ENCODE data around the gene CRIP2. TPM values are rescaled to one million over a fixed set of nuclear protein-coding genes. Genes with fewer than 3 reads are reported as not detected.

CRIP2 gene
- total and polyA plus RNA-seq, 2 of the 13 experiments (the other 11 are each of a cell fraction or from before 2014, with no cell fraction given), result 31.6 to 37.9 TPM

DNA sequence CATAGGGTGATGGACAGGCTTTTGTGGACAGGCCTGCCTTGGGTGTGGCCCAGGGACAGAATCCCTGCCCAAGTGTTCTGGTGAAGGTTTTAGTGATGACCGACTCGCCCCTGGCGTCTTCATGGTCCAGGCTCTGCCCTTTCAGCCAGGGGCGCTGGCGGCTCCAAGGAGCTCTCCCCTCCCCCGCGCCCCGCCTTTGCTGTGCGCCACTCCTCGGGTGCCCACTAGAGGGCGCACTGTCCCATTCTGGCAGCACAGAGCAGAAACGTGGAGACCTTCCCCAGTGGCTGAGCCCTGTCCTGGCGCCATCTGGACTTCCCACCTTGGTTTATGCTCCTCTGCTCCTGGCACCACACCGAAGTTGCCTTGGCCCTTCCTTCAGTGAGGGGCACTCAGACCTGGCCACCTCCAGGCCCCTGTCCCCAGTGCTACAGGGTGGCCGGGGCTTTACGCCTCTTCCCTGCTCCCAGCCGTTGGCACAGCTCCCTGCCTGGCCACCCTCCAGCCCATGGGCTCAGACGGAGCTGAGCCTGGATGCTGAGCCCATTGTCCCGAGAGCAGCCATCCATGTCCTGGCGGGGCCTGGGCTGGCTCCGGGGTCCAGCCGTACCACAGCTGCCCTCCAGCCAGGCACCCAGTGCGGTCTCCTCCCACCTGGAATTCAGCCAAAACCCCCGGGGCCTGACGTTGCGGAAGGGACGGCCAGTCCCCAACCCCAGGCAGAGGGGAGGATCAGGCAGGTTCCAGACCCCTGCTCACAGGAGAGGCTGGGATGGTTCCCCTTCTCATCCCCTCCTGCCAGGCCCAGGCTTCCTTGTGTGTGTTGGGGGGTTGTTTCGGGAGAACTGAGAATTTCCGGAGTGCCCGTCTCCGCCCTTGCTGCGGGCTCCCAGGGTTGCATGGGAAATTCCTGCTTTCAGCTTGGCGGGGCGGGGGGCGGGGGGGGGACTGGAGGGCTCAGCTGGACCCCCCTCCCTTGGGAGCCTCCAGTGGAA, 6.5 kb downstream of the CRIP2 start (continued):
- TF ChIP-seq, protein P1, sequence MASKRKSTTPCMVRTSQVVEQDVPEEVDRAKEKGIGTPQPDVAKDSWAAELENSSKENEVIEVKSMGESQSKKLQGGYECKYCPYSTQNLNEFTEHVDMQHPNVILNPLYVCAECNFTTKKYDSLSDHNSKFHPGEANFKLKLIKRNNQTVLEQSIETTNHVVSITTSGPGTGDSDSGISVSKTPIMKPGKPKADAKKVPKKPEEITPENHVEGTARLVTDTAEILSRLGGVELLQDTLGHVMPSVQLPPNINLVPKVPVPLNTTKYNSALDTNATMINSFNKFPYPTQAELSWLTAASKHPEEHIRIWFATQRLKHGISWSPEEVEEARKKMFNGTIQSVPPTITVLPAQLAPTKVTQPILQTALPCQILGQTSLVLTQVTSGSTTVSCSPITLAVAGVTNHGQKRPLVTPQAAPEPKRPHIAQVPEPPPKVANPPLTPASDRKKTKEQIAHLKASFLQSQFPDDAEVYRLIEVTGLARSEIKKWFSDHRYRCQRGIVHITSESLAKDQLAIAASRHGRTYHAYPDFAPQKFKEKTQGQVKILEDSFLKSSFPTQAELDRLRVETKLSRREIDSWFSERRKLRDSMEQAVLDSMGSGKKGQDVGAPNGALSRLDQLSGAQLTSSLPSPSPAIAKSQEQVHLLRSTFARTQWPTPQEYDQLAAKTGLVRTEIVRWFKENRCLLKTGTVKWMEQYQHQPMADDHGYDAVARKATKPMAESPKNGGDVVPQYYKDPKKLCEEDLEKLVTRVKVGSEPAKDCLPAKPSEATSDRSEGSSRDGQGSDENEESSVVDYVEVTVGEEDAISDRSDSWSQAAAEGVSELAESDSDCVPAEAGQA (IDR thresholded peaks at IDR 0.05; ENCODE audit: low read depth), result no peak
- TF ChIP-seq, protein P1 (CRISPR knock-in tag; IDR thresholded peaks at IDR 0.05; ENCODE audit: borderline replicate concordance), result no peak
- no peak for TF ChIP-seq ZNF496 (CRISPR knock-in tag; IDR thresholded peaks at IDR 0.05; ENCODE audit: insufficient replicate concordance)
- TF ChIP-seq, protein P2, sequence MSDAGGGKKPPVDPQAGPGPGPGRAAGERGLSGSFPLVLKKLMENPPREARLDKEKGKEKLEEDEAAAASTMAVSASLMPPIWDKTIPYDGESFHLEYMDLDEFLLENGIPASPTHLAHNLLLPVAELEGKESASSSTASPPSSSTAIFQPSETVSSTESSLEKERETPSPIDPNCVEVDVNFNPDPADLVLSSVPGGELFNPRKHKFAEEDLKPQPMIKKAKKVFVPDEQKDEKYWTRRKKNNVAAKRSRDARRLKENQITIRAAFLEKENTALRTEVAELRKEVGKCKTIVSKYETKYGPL (CRISPR knock-in tag; IDR thresholded peaks at IDR 0.05), result no peak
- TF ChIP-seq, protein P3, sequence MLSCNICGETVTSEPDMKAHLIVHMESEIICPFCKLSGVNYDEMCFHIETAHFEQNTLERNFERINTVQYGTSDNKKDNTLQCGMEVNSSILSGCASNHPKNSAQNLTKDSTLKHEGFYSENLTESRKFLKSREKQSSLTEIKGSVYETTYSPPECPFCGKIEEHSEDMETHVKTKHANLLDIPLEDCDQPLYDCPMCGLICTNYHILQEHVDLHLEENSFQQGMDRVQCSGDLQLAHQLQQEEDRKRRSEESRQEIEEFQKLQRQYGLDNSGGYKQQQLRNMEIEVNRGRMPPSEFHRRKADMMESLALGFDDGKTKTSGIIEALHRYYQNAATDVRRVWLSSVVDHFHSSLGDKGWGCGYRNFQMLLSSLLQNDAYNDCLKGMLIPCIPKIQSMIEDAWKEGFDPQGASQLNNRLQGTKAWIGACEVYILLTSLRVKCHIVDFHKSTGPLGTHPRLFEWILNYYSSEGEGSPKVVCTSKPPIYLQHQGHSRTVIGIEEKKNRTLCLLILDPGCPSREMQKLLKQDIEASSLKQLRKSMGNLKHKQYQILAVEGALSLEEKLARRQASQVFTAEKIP (CRISPR knock-in tag; IDR thresholded peaks at IDR 0.05; ENCODE audit: borderline replicate concordance), result no peak
- peak; percentile 62 for TF ChIP-seq AGO2 (optimal IDR thresholded peaks at IDR 0.05; ENCODE audit: low read depth, low read length)
- peak; percentile 61; the same call in 1 of the 2 replicates for TF ChIP-seq GABPB1 (CRISPR knock-in tag; IDR thresholded peaks at IDR 0.05)
- peak; percentile 51; the same call in 1 of the 2 replicates for TF ChIP-seq KDM3A (CRISPR knock-in tag; IDR thresholded peaks at IDR 0.05; ENCODE audit: low read depth)
- TF ChIP-seq, protein P4, sequence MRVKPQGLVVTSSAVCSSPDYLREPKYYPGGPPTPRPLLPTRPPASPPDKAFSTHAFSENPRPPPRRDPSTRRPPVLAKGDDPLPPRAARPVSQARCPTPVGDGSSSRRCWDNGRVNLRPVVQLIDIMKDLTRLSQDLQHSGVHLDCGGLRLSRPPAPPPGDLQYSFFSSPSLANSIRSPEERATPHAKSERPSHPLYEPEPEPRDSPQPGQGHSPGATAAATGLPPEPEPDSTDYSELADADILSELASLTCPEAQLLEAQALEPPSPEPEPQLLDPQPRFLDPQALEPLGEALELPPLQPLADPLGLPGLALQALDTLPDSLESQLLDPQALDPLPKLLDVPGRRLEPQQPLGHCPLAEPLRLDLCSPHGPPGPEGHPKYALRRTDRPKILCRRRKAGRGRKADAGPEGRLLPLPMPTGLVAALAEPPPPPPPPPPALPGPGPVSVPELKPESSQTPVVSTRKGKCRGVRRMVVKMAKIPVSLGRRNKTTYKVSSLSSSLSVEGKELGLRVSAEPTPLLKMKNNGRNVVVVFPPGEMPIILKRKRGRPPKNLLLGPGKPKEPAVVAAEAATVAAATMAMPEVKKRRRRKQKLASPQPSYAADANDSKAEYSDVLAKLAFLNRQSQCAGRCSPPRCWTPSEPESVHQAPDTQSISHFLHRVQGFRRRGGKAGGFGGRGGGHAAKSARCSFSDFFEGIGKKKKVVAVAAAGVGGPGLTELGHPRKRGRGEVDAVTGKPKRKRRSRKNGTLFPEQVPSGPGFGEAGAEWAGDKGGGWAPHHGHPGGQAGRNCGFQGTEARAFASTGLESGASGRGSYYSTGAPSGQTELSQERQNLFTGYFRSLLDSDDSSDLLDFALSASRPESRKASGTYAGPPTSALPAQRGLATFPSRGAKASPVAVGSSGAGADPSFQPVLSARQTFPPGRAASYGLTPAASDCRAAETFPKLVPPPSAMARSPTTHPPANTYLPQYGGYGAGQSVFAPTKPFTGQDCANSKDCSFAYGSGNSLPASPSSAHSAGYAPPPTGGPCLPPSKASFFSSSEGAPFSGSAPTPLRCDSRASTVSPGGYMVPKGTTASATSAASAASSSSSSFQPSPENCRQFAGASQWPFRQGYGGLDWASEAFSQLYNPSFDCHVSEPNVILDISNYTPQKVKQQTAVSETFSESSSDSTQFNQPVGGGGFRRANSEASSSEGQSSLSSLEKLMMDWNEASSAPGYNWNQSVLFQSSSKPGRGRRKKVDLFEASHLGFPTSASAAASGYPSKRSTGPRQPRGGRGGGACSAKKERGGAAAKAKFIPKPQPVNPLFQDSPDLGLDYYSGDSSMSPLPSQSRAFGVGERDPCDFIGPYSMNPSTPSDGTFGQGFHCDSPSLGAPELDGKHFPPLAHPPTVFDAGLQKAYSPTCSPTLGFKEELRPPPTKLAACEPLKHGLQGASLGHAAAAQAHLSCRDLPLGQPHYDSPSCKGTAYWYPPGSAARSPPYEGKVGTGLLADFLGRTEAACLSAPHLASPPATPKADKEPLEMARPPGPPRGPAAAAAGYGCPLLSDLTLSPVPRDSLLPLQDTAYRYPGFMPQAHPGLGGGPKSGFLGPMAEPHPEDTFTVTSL (CRISPR knock-in tag; IDR thresholded peaks at IDR 0.05; ENCODE audit: borderline replicate concordance), result no peak
- no peak for TF ChIP-seq PRMT3 (CRISPR knock-in tag; IDR thresholded peaks at IDR 0.05; ENCODE audit: borderline replicate concordance, low read depth)

Data from HepG2 (cell line).